HepG2 (cell line): Measurements from ENCODE around the gene ADI1. TPM values are rescaled to one million over a fixed set of nuclear protein-coding genes. Genes with fewer than 3 reads are reported as not detected.
A peak's percentile ranks its signal among the peaks of the same experiment; 100 is the strongest.

Experiments
- ATAC-seq: fragments of 200-7000 bp; cut with Tn5 transposase; 3 replicates; pipeline ENCODE4 v1.9.1; 2020; ENCODE audit warnings: mild to moderate bottlenecking, moderate library complexity
- BruUV-seq: library from RNA; stranded (reverse); fragments of 400-500 nt; replicated peaks from 2 replicates; lab custom pipeline; 2021; lab: Mats Ljungman, UMichigan
- CTCF ChIA-PET: fragments of 300-600 bp; formaldehyde crosslinking; extraction: SDS; loops from one replicate; lab custom pipeline; 2021; ENCODE audit warnings: low total read pairs, inconsistent platforms, low intra/inter-chr PET ratio; lab: Yijun Ruan, JAX
- POLR2A ChIA-PET: fragments of 350-600 bp; sonication (Branson Sonifier 250); formaldehyde crosslinking; loops from one replicate; lab custom pipeline; 2020; ENCODE audit warnings: antibody characterized with exemption, inconsistent platforms; lab: Yijun Ruan, JAX
- DNase-seq: peaks from one replicate; pipeline ENCODE4 v3.0.0-alpha.2; 2015; ENCODE audit warnings: low spot score
- FAIRE-seq: peaks from 3 replicates; lab custom pipeline; 2011; peaks lifted over from hg19 to GRCh38; lab: Jason Lieb, UNC
- H2AFZ ChIP-seq: one replicate; pipeline ENCODE4 v1.6.1; 2011; ENCODE audit warnings: low read length, inconsistent platforms
- H3K27ac ChIP-seq: fragments of 300-600 bp; 3 replicates; pipeline ENCODE4 v1.8.0; 2011; ENCODE audit warnings: mixed run types, mild to moderate bottlenecking, mixed read lengths, low read length, inconsistent platforms; ENCODE audit not compliant: insufficient read depth; ENCODE audit errors: extremely low read length
- H3K27me3 ChIP-seq, 2 experiments: fragments of 200-600 bp in 1 of 2; 2 replicates in 1 of 2; 3 replicates in 1 of 2; pipeline versions ENCODE4 v1.6.0 to v1.8.0; 2011; ENCODE audit warnings: low read length in 2 of 2, mild to moderate bottlenecking in 2 of 2, moderate library complexity in 2 of 2, inconsistent platforms in 1 of 2; ENCODE audit not compliant: insufficient read depth in 2 of 2, control insufficient read depth in 1 of 2
- H3K36me3 ChIP-seq, 2 experiments: fragments of 200-600 bp in 1 of 2; replicated peaks in 1 of 2; 2 replicates in 1 of 2; 3 replicates in 1 of 2; pipeline versions ENCODE4 v1.5.1 to v1.8.0; 2011; ENCODE audit warnings: low read length in 2 of 2, inconsistent platforms in 1 of 2; ENCODE audit not compliant: insufficient read depth in 2 of 2, control insufficient read depth in 1 of 2
- H3K4me1 ChIP-seq: 2 replicates; pipeline ENCODE4 v1.5.1; 2012; ENCODE audit warnings: low read length, inconsistent platforms; ENCODE audit not compliant: insufficient read depth
- H3K4me2 ChIP-seq: 2 replicates; pipeline ENCODE4 v1.6.0; 2011; ENCODE audit warnings: low read depth, low read length, inconsistent platforms
- H3K4me3 ChIP-seq, 3 experiments: fragments of 200-600 bp in 1 of 3; sonication (generic), shearing (Covaris generic) in 1 of 3; replicated peaks in 1 of 3; 2 replicates each; pipeline ENCODE4 v1.5.1; 2011 to 2016; ENCODE audit warnings: low read length in 3 of 3, inconsistent platforms in 2 of 3, low read depth in 2 of 3, mild to moderate bottlenecking in 2 of 3, control low read depth in 1 of 3, mixed read lengths in 1 of 3; ENCODE audit not compliant: insufficient read depth in 1 of 3
- H3K79me2 ChIP-seq: one replicate; pipeline ENCODE4 v1.6.1; 2011; ENCODE audit warnings: low read length, inconsistent platforms; ENCODE audit not compliant: insufficient read depth
- H3K9ac ChIP-seq: 2 replicates; pipeline ENCODE4 v1.6.0; 2011; ENCODE audit warnings: mild to moderate bottlenecking, low read depth, low read length, inconsistent platforms; ENCODE audit not compliant: insufficient read depth
- H3K9me3 ChIP-seq: 2 replicates; pipeline ENCODE4 v1.5.1; 2012; ENCODE audit warnings: mild to moderate bottlenecking, low read length
- H4K20me1 ChIP-seq: 2 replicates; pipeline ENCODE4 v1.6.0; 2011; ENCODE audit warnings: inconsistent platforms, mild to moderate bottlenecking, low read length, moderate library complexity; ENCODE audit not compliant: insufficient read depth
- AGO2 ChIP-seq: fragments of 200-400 bp; formaldehyde crosslinking; optimal IDR thresholded peaks from 2 replicates; pipeline ENCODE3; 2017; ENCODE audit warnings: mild to moderate bottlenecking, low read depth, low read length, moderate library complexity
- BHLHE40 ChIP-seq: IDR thresholded peaks from 2 replicates; pipeline ENCODE4 v1.6.1; 2011; ENCODE audit warnings: low read length, improper control_type of control experiment
- CBX2 ChIP-seq, 2 experiments: fragments of 200-600 bp in 1 of 2; sonication (generic); formaldehyde crosslinking in 1 of 2; IDR thresholded peaks; 2 replicates each; pipeline versions ENCODE4 v1.7.0 to v1.8.1; 2018 to 2022; ENCODE audit warnings: low read depth in 2 of 2, low read length in 1 of 2, mild to moderate bottlenecking in 1 of 2, missing genetic modification reagents in 1 of 2
- MAFF ChIP-seq: IDR thresholded peaks from 2 replicates; pipeline ENCODE4 v1.6.1; 2011; ENCODE audit warnings: low read depth, low read length, improper control_type of control experiment
- MAFK ChIP-seq, 2 experiments: IDR thresholded peaks in 1 of 2; conservative IDR thresholded peaks in 1 of 2; 2 replicates each; pipeline ENCODE4 v1.6.1; 2011; ENCODE audit warnings: improper control_type of control experiment in 2 of 2, low read length in 2 of 2
- MTA3 ChIP-seq: sonication (generic); formaldehyde crosslinking; IDR thresholded peaks from 2 replicates; pipeline ENCODE4 v1.4.0; 2020; ENCODE audit warnings: missing genetic modification reagents
- NFYB ChIP-seq: sonication (generic); formaldehyde crosslinking; IDR thresholded peaks from 2 replicates; pipeline ENCODE4 v1.4.0; 2020; ENCODE audit warnings: missing genetic modification reagents
- NFYC ChIP-seq: IDR thresholded peaks from 2 replicates; pipeline ENCODE4 v1.6.1; 2016; ENCODE audit warnings: missing genetic modification reagents, missing compliant biosample characterization
- PBX2 ChIP-seq: IDR thresholded peaks from 2 replicates; pipeline ENCODE4 v1.6.1; 2016; ENCODE audit warnings: control low read depth
- SP2 ChIP-seq: sonication (generic); formaldehyde crosslinking; IDR thresholded peaks from 2 replicates; pipeline ENCODE4 v1.5.1; 2020; ENCODE audit warnings: mild to moderate bottlenecking, missing genetic modification reagents
- WGBS: methylation state at CpG from one replicate; pipeline ENCODE4 v1.1.6; 2017; ENCODE audit warnings: low lambda C conversion rate; 5-methylcytosine and 5-hydroxymethylcytosine counted together
- in situ Hi-C: cut with HindIII; loops from 2 replicates; pipeline ENCODE4 v1.10.0; 2017; ENCODE audit warnings: low pct_unique_long_range_greater_than_20kb; ENCODE audit not compliant: extremely low pct_ligation_motif_present
- intact Hi-C: fragments of 100-400 bp; cut with micrococcal nuclease; formaldehyde crosslinking; loops from one replicate; pipeline ENCODE4 v1.10.0; 2022; ENCODE audit not compliant: unreplicated experiment
- polyA plus RNA-seq, 8 experiments: library from polyadenylated mRNA; depleted of rRNA in 3 of 8; stranded (reverse) in 7 of 8; unstranded in 1 of 8; fragments of >200 nt; fragmentation: Illumina TruSeq in 4 of 8; extraction: Trizol in 4 of 8; gene quantifications; 2 replicates each; pipeline versions ENCODE4 v1.2.1 to v1.2.3, GENCODE V29; 2011 to 2016; ENCODE audit warnings: low read depth in 4 of 8, missing spikeins in 1 of 8, mixed read lengths in 1 of 8; ENCODE audit not compliant: insufficient read depth in 1 of 8
- total RNA-seq, 5 experiments: library from RNA; depleted of rRNA; stranded (reverse); fragments of >200 nt; fragmentation: Illumina TruSeq; extraction: Trizol; gene quantifications; 2 replicates each; pipeline ENCODE4 v1.2.3, GENCODE V29; 2016; ENCODE audit warnings: low read depth in 1 of 5

The ADI1 gene
- total and polyA plus RNA-seq, 2 of the 13 experiments (the other 11 are each of a cell fraction or from before 2014, with no cell fraction given) = 28.7 to 123 TPM

DNA sequence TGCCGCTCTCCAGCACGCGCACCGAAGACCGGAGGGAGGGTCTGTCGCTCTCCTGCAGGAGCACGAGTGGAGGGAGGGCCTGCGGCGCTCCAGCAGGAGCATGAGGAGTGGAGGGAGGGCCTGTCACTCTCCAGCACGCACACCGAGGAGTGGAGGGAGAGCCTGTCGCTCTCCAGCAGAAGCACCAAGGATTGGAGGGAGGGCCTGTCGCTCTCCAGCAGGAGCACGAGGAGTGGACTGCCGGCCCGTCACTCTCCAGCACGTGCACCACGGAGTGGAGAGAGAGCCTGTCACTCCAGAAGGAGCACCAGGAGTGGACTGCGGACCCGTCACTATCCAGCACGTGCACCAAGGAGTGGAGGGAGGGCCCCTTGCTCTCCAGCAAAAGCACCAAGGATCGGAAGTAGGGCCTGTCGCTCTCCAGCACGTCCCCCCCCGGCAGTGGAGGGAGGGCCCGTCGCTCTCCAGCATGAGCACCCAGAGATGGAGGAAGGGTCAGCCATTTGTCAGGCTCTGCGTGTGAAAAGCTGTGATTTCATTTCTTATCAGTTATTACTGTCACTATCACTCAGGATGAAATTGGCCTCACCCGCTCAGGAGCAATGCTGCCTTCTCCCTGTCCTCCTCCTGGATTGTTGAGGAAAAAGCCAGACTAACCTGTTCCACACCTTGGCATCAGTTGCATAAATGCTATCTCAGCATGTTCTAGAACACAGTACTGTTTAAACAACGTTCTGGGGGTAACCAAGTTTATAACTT is 35.9 kb downstream of the ADI1 start:
- in situ Hi-C loops (no loop called here), intact Hi-C loops (no loop called here)
- WGBS = 87% methylated on average over 29 of the region's 30 CpGs
- Histone ChIP-seq H3K4me1 (peaks cover 27% of the 10 kb centered on the region), H3K79me2 (no peaks in the 10 kb centered on the region), H3K36me3 (peaks cover 8 to 15% of the 10 kb centered on the region in 2 experiments; a peak in 4 of 5 replicates), H3K9me3 (no peaks in the 10 kb centered on the region), H2AFZ (no peak overlapping the region), H3K27ac (no peak overlapping the region), H4K20me1 (no peaks in the 10 kb centered on the region), H3K4me3 (no peak overlapping the region), H3K27me3 (no peaks in the 10 kb centered on the region), H3K4me2 (no peak overlapping the region), H3K9ac (no peak overlapping the region)
- POLR2A ChIA-PET = no interaction called here
- FAIRE-seq (no peak), ATAC-seq (no peak), DNase-seq (no peak)
- CTCF ChIA-PET = no interaction called here
- BruUV-seq = no TSS peak
- peak; percentile 41; the same call in 1 of the 2 replicates for TF ChIP-seq SP2 (CRISPR knock-in tag)
- peak; percentile 45; the same call in 1 of the 2 replicates for TF ChIP-seq PBX2 (CRISPR knock-in tag)
- peak; percentile 71 to 78 for TF ChIP-seq MAFK (conservative IDR thresholded peaks at IDR 0.05 in 1 of 2, IDR thresholded peaks at IDR 0.05 in 1 of 2; ENCODE audit: low read length in 2 of 2)
- no peak for TF ChIP-seq CBX2 (IDR thresholded peaks at IDR 0.05; ENCODE audit: low read depth, low read length)
- no peak for TF ChIP-seq CBX2 (CRISPR knock-in tag; IDR thresholded peaks at IDR 0.05; ENCODE audit: low read depth)
- peak; percentile 66 for TF ChIP-seq NFYC (CRISPR knock-in tag)
- TF ChIP-seq AGO2 = peak; percentile 56
- no peak for TF ChIP-seq MTA3 (CRISPR knock-in tag)
- TF ChIP-seq NFYB (CRISPR knock-in tag) = peak; percentile 72
- peak; percentile 54; the same call in 1 of the 2 replicates for TF ChIP-seq BHLHE40
- peak; percentile 62 for TF ChIP-seq MAFF
